NCI-H524 (cell line): Measurements from ENCODE around the gene ST6GALNAC6.
A peak's percentile ranks its signal among the peaks of the same experiment; 100 is the strongest.

Experiments
- DNase-seq, 2 experiments: peaks; one replicate each; lab custom pipeline; 2025; lab: John Stamatoyannopoulos, UW

ST6GALNAC6 gene

DNA sequence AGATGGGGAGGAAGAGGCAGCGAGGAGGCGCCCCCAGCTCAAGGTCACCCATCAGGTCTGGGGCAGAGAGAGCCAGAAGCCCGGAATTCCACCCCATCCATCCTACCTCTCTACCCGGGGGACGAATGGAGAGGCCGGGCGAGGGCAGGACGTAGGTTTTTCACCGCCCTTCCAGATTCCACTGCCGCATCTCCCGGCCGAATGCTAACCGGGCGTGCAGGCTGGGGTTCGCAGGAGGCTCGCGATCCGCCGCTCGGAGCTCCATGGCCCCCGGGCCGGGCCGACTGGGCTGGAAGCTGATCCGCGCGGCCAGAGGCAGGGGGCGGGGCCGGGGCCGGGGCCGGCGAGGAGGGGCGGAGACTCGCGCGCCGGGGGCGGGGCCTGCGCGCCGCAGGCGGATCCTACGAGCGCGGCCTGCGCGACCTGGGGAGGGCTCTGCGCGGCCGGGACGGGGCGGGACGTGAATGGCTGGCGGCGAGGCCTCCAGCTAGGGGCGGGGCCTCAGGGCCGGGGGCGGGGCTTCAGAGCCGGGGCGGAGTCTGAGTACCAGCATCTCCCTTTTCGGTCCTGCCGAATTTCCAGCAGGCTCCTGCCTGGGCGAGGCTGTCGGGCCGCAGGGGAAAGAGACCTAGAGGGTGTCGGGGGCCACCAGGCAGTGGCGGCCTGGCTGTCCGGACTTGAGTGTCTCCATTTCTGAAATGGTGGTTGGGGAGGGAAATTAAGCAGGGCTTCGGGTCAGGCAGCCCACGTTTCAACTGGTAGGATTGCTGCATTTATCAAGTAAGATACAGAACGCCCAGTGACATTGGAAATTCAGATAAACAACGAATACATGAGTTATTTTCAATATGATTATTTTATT is 17.5 kb upstream of the ST6GALNAC6 start, which contains the start of gene ST6GALNAC4:
Gene ST6GALNAC4 (minus strand): TSS at position 322 of the 862 bp plus-strand sequence. CDS start 622 bp downstream, outside the sequence.
- DNase-seq, result peak; percentile 86 to 90

DNA sequence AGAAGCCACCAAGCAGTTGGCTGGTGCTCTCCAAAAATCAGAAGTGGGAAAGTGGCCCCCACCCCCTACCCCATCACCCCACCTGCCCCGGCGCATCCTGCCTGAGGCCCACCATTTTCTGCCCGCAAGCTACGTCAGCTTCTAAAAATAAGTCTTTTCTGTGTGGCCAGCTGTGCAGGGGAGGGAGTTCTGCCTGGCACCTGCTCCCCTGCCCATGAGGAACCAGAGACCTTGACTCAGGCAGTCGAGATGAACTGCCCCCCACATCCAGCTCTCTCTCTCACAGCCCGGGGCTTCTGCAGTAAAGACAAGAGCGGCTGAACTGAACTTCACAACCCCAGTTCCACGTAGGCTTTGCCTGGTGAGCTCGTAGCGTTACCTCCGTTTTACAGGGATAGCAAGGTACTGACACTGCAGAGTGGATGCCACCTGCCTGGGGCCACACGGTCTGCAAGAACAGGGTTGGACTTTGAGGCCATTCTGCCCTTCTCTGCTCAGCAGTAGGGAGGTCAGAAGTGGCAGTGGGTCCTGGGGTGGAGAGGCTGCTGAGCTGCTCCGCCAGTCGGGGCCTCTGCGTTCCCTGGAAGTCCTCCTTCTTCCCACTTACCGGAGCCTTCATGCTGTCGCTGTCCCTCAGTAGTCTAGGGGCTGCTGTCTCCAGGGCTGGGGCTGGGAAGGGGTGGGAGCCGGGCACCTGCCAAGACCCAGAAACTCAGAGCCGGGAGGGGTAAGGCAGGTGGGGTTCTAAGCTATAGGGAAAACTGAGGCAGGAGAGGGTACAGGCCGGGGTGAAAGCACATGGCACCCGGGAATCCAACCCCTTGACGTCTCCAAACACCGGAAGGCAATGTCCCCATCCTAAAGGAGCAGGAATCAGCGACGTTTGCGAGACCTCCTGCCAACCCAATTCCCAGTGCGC is 16.7 kb upstream of the ST6GALNAC6 start:
- DNase-seq, result peak in 1 of 2 experiments; percentile 52

DNA sequence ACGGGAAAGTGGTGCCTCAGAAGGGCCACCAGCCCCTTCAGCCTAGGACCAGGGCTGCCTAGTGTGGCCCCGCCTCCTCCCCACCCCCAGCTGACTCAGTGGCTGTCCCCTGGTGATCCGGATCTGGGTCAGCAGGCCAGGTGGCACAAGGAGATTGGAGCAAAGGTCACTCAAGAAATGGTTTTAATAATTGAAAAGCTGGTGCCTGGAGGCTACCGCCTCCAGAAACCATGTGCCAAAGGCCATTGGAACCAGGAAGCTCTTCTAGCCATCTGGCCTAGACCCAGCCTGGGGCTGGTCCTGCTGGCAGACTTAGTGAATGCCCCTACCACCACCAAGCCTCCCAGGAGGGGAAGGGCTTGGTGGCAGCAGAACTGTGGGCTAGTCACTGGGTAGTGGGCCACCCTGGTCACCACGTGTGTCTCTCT is 15.9 kb upstream of the ST6GALNAC6 start:
- DNase-seq, result no peak

DNA sequence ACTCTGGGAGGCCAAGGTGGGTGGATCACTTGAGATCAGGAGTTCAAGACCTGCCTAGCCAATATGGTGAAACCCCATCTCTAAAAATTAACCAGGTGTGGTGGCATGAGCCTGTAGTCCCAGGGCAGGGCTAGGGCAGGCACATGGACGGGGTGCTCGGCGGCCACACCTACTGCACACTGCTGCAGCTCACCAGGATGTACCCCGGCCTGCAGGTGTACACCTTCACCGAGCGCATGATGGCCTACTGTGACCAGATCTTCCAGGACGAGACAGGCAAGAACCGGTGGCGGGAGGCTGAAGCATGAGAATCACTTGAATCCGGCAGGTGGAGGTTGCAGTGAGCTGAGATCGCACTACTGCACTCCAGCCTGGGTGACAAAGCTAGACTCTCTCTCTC is 14.3 kb upstream of the ST6GALNAC6 start:
- no peak for DNase-seq

DNA sequence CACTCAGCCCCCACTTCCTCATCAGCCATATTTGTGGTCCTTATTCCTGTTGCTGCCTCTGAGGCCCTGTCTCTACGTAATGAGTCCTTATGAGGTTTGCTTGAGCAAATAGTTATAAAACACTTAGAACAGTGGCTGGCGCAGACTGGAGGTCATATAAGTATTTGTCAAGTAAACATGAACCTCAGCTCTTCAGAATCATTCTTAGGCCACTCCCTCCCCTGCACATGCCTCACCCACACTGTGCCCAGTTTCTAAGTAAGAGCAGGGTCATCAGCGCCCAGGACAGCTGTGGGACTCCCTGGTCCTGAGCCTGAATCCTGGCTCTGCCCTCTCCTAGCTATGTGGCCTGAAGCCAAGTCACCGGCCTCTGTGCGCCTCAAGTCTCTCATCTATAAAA is 13.5 kb upstream of the ST6GALNAC6 start:
- no peak for DNase-seq

DNA sequence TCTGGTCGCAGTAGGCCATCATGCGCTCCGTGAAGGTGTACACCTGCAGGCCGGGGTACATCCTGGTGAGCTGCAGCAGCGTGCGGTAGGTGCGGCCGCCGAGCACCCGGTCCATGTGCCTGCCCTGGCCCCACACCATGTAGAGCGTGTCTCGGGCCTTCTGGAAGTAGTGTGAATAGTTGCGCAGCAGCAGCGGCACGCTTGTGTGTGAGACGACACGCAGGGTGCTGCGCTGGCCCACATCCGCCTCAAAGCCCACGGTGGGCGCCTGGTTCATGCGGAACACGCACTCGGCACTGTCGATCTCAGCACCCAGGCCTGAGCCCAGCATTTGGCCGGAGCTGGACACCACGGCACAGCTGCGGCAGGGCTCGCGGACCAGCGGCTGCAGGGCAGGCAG is 12.9 kb upstream of the ST6GALNAC6 start:
- DNase-seq, result no peak

DNA sequence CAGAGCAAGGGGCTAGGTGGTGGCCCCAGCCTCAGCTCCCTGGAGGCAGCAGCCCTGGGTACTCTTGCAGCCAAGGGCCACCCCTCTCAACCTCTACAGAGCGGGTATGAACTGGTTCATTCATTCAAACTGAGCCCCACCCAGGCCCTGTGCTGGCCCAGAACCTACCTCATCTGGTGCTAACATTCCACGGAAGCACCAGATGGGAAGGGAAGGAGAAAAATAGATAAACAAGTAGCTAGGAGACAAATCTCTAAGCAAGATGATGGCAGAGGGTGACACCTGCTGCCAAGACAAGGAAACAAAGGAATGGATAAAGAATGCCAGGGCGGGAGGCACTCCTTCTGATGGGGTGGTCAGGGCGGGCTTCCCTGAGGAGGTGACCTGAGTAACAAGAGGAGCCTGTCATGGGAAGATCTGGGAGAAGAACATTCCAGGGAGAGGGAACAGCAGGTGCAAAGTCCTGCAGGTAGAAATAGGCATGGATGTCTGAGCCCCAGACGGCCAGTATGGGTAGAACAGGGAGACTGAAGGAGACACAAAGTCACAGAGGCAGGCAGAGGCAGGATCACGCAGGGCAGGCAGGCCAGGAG is 11.3 kb upstream of the ST6GALNAC6 start:
- DNase-seq, result peak; percentile 66 to 73

DNA sequence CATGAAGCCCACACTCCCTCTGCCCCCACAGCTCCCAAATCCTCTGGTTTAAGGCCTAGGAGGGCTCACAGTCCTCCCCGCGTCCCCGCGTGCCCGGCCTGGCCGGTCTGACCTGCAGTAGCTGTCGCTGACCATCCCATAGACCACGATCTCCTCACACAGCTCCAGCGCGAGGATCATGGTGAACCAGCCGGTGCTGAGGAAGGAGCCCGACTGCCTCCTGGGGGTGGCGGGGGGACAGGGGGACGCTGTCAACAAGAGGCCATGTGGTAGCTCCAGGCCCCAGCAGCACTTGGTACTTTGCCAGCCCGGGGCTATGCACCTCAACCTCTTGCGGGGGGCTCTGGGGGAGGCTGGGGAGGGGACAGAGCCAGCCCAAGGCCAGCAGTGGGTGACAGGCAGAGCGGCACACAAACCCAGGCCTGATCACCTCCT is 10.5 kb upstream of the ST6GALNAC6 start:
- no peak for DNase-seq

DNA sequence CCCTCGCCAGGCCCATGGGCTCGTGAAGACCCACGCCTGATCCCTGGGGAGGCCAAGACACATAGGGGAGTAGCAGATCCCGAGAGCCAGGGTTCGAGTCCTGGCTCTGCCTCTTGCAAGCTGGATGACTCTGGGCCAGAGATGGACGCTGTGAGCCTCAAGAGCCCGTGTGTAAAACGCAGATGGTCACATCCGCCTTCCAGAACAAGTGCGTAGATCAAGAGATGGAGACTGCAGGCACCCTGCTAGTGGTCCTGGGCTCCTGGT is 9.2 kb upstream of the ST6GALNAC6 start:
- no peak for DNase-seq

DNA sequence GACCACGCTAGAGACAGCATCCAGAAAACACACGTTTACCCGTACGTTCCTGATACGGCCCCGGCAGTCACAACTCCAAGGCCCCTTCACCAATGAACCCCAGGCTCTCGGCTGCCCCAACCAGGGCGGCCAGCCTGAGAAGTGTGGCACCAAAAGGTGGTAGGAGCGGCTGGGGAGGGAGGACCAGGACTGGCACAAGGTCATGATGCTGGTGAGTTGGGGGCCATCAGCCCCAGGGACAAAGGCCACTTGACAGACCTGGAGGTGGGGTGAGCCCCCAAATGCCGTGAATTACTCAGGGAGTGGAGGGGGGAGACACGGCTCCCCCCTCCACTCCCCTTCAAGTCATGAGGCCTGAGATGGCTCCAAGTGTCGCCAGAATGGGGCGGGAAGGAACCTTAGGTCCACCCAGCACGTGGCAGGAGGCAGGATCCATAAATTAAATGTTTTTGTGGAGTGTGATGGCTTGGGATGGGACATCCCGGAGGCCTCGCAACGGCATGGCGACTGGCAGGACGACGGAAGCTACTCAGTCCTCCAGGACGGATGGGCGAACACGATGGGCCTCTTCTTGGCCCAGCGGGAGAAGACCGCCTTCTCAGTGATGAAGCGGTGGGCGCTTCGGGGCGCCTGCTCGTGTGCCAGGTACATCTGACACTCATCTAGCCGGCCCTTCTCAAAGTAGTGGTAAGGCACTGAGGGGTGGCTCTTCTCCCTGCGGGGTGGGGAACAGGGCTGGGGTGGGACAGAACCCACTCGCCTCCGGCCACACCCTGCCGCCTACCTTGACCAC is 8.7 kb upstream of the ST6GALNAC6 start:
- DNase-seq, result no peak

DNA sequence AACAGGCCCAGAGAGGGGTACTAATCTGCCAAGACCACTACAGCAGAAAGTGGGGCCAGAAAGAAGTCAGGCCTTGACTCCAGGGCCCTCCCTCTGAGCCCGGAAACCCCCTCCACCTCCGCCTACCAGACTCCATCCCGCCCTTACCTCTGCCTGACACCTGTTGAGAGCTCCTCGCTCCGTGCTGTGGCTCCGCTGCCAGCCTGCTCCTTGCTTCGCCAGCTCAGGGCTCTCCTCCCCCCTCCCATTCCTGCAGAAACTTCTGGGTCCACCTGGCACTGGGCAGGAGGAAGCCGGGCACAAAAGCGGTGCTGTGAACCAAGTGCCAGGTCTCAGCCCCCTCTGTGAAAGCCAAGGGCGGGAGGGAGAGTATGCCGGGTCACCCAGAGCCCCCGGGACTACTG is 6.4 kb upstream of the ST6GALNAC6 start:
- no peak for DNase-seq

DNA sequence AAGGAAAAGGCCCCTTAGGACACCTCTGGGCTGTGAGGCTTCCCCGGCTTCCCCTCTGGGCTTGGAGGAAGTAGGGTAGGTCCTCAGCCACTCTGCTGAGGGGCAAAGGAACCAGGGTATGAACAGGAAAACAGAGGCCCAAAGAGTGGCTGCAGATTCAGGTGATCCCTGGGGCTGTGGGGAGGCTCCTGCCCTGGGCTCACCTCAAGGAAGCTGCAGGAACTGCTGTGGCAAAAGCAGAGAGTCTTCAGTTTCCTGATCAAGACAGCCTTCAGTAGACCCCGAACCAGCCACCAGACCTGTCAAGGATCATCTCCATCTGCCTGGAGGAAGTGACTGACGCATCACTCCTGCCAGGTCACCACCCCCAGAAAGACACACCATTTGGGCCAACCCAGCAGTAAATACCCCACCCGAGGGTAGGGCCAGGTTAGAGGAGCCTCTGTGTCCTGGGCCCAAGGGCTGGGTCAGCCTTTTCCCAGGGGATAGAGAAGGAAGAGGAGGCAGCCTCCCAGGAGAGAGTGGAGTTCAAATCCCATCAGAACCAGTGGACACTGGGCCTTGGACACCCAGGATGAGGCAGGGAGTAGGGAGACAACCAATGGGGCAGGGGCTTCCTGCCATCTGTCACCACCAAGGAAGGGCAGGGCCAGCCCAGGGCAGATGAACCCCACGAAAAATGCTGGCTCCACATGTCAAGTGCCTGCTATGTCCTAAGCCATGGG is 5.8 kb upstream of the ST6GALNAC6 start:
- no peak for DNase-seq

DNA sequence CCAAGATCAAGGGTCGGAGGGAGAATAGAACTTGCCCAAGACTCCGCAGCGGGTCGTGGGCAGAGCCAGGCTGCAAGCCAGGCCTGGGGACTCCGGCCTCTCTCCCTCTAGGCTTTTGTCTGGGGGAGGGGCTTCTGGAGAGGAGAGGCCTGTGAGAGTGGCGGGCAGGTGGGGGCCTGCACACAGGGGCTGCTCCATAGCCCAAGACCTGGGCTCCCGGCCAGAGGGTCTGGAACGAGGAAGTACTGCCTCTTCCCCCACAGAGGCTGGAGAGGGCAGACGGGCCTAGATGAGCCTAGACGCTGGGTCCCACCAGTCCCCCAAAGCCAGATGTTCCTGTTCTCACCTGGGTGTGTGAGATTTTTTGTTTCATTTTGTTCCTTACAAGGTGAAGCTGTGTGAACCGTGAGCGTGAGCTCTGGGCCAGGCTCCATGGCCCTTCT is 5.2 kb upstream of the ST6GALNAC6 start:
- no peak for DNase-seq

DNA sequence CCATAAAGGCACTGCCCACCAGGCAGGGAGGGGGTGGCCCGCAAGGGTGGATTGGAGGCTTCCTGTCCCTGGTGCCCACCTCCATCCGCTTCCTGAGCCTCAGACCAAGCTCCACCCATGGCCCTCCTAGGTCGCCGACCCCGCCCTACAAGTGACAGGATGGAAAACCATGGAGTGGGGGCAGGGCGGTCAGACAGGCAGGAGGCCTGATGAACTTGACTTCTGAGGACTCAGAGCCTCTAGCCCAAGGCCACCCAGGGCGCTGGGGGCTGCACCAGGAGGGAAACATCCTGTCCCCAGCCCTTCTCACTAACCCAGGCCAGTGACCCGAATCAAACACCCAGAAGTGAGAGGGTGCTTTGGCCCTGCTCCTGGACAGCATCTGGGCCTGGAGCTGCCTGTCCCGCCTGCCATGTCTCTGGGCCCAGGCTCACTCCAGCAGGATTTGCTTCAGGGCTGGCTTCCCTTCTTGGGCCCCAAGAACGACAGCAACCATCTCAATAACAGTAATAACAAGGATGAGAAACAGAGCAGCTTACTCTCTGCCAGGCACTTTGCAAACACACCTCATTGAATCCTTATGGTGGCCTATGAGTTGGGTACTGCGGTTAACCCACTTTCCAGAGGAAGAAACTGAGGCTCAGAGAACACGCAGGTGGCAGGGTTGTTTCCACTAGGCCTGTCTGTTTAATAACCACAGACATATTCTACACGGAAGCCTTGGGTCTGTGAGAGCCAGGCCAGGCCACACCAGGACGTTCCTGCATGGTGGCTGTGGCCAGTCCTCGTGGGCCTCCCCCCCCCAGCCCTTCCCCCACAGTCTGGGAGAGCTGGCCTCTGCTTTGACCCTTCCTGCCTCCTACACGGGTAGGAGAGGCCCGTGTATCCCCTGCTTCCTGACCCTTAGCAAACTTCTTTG is 4.4 kb upstream of the ST6GALNAC6 start:
- DNase-seq, result no peak

DNA sequence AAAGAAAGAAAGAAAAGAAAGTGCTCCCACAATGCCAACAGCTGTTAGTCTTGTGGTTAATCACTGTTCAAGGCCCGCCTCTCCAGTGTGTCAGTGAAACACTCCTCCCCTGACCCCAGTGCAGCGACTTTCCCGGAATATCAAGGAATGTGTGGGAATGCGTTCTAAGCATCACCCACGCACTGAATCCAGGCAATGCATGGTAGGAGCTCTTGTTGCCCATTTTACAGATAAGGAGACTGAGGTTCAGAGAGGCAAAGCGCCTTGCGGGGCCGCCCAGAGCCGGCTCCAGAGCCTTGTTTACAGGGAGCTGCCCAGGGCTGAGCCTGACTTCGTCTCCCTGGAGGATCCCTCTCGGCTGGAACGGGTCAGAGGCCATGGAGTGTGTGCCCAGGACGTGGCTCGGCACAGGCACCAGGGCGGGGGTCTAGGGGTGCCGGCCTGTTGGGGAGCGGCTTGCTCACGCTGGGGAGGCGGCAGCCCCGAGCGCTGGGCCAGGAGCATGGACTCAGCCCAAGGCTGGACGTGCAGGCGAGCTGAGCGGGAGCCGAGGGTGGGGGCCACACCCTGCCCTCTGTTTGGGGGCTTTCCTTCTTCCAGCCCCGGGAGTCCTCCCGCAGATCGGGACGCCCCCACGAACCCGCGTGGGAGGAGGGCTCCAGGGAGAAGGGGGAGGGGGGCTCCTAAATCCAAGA is 823 bp downstream of the ST6GALNAC6 start:
- no peak for DNase-seq

DNA sequence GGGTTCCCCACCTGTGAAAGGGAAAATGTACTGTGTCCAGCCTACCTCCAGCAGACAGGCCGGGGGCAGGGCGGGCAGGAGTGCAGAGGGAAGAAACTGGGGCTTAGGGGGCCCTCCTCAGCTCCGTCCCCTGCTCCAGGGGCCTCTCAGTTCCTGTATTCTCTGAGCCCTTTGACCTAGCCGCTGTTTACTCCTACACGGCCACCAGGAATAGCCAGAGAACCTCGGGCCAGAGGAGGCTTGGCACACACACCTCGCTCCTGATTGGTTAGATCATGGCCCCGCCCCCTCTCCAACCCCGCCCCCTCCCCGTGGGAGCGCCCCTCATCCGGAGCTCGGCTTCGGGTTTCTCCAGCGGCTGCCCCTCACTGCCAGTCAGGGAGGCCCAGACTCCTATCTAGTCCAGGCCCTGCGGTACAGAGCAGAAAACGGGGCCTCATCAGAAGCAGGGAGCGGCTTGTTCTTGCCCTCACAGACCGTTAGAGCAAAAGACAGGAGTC is 2.2 kb downstream of the ST6GALNAC6 start:
- DNase-seq, result peak in 1 of 2 experiments; percentile 33

DNA sequence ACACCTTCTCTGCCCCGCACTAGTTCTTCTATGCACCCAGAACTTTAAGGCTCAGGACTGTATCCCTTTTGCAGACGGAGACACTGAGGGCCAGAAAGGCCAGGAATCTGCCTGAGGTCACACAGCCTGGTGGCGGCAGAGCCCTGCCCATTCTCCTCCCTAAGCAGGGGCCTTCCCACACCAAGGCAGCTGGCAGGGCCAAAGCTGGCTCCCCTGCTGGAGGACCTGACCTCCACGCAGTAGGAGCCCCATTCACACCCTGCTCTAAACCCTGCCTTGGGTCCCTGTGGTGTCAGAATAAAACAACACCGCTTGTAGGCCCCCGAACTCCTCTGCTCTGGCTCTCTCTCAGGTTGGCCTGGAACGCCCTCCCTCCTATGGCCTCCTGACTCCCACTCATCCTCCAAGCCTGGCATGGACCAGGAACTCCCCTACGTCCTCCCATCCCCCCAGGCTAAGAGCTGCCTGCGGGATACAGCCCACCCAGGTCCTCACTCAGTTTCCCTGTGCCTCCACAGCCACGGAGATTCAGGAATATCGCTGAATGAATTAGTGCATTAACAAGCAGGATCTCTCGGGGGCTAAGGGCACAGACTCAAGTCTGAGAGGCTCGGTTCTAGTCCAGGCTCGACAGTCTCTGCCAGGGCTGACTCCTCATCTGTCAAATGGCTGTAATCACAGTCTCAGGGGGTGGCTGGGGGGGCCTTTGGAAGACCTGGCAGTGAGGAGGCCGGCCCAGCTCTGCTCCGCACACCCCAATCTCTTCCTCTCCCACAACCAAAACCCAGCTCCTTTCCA is 2.8 kb downstream of the ST6GALNAC6 start:
- DNase-seq, result no peak

DNA sequence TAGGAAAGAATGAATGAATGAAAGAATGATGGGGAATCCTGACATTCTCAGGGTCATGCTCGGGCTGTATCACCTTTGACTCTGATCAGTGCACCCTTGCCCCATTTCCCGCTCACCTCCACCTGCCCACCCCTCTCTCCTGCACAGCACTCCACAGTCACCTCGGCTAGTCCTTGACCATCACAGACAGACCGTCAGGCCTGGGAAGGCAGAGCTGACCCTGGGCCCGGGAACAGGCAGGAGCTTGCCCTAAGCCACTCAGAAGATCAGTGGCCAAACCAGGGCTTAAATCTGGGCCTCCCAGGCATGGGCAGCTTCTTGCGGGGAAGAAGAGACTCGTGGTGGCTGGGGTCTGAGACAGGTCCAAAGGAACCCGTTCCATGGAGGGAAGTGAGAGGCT is 3.6 kb downstream of the ST6GALNAC6 start:
- DNase-seq, result no peak
